ENCODE results near the gene NPAT.

DNA sequence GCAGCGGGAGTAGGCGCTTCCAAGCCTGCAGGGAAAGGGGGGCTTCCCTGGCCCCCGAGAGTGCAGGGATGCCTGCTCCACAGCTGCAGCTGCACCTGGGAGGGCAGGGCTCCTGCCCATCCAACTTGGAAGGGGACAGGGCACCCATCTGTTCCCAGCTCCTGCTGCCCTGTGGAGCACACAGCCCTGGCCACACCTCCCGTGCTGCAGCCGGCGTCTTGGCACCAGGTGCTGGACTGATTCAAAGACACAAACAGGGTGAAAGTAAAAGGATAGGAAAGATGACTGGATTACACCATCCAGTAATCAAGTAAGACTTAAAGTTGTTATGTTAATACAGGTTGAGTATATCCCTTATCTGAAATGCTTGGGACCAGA is 14.8 kb downstream of the NPAT start:
- TF ChIP-seq, protein P1, sequence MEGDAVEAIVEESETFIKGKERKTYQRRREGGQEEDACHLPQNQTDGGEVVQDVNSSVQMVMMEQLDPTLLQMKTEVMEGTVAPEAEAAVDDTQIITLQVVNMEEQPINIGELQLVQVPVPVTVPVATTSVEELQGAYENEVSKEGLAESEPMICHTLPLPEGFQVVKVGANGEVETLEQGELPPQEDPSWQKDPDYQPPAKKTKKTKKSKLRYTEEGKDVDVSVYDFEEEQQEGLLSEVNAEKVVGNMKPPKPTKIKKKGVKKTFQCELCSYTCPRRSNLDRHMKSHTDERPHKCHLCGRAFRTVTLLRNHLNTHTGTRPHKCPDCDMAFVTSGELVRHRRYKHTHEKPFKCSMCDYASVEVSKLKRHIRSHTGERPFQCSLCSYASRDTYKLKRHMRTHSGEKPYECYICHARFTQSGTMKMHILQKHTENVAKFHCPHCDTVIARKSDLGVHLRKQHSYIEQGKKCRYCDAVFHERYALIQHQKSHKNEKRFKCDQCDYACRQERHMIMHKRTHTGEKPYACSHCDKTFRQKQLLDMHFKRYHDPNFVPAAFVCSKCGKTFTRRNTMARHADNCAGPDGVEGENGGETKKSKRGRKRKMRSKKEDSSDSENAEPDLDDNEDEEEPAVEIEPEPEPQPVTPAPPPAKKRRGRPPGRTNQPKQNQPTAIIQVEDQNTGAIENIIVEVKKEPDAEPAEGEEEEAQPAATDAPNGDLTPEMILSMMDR (IDR thresholded peaks at IDR 0.05): no peak
- TF ChIP-seq POLR2AphosphoS5 (IDR thresholded peaks at IDR 0.05): no peak
- no peak for TF ChIP-seq POLR2A (IDR thresholded peaks at IDR 0.05)

Data from gastroesophageal sphincter (tissue), 3 donors.